Activated naive CD4-positive, alpha-beta T cell treated with anti-CD3 and anti-CD28 coated beads, Interleukin-2, amount 50 U/mL, for 16 hours (primary cell): ENCODE measurements around the gene H6PD.
A peak's percentile ranks its signal among the peaks of the same experiment; 100 is the strongest.

Experiments
- DNase-seq: peaks from one replicate; pipeline ENCODE4 v3.0.0-alpha.2; 2020

Gene H6PD

DNA sequence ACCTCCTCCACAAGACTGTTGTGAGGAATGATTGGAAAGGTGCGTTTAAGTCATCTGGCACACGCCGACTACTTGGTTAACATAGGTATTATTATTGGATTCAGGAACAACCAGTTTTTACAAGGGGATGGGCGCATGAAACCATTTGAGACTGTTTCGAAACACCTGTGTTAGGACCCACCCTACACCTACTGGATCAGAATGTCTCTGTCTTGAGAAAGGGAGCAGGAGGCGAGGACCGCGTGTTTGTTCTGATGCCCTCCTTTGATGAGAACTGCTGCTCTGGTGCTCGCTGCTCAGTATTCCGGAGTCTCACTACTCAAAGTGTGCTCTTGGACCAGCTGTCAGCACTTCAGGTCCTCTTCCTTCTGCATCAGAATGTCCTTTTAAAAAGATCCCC is 7.3 kb downstream of the H6PD start:
- DNase-seq = no peak

GRCh38 chr1:9242338-9242969 is 7.9 kb downstream of the H6PD start:
- DNase-seq = no peak

GRCh38 chr1:9243066-9243739 is 8.6 kb downstream of the H6PD start:
- DNase-seq = no peak

DNA sequence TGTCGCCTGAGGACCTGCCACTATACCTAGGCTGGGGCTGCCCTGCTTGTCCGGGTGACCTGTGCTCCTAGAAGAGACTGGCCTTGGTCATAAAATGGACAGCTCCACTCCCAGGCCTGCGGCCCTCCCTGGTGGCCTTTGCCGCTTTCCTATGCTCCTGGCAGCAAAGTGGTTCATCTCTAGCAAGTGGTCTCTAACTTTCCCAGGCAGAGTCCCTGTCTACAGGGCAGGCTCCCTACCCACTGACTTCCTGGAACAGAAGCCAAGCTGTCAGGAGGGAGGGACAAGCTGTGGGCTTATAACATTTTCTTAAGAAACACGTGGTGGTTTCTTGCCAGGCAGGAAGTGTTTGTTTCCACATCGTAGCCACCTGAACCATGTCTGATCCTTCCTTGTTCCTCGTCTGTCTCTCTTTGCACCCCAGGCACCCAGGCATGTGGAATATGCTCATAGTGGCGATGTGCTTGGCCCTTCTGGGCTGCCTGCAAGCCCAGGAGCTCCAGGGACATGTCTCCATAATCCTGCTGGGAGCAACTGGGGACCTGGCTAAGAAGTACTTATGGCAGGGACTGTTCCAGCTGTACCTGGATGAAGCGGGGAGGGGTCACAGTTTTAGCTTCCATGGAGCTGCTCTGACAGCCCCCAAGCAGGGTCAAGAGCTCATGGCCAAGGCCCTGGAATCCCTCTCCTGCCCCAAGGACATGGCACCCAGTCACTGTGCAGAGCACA is 10.1 kb downstream of the H6PD start:
- DNase-seq = no peak

- no peak for DNase-seq
Measured at GRCh38 chr1:9245230-9245619, 10.7 kb downstream of the H6PD start.

DNA sequence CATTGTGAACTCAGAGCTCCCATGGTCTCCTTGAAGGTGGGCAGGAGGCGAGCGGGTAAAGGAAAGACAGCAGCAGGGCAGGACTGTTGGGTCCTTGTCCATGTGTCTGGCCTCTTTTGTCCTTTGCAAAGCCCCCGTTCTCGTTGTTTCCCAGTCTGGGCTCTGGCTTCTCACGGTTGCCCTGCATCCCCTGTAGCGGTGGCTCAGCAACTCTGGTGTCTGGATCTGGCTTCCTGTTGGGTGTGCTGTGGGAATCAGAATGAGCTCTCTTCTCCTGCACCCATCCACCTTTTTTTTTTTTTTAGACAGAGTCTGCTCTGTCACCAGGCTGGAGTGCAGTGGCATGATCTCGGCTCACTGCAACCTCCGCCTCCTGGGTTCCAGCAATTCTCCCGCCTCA is 11.1 kb downstream of the H6PD start:
- DNase-seq = no peak

GRCh38 chr1:9246215-9246614 is 11.6 kb downstream of the H6PD start:
- no peak for DNase-seq

DNA sequence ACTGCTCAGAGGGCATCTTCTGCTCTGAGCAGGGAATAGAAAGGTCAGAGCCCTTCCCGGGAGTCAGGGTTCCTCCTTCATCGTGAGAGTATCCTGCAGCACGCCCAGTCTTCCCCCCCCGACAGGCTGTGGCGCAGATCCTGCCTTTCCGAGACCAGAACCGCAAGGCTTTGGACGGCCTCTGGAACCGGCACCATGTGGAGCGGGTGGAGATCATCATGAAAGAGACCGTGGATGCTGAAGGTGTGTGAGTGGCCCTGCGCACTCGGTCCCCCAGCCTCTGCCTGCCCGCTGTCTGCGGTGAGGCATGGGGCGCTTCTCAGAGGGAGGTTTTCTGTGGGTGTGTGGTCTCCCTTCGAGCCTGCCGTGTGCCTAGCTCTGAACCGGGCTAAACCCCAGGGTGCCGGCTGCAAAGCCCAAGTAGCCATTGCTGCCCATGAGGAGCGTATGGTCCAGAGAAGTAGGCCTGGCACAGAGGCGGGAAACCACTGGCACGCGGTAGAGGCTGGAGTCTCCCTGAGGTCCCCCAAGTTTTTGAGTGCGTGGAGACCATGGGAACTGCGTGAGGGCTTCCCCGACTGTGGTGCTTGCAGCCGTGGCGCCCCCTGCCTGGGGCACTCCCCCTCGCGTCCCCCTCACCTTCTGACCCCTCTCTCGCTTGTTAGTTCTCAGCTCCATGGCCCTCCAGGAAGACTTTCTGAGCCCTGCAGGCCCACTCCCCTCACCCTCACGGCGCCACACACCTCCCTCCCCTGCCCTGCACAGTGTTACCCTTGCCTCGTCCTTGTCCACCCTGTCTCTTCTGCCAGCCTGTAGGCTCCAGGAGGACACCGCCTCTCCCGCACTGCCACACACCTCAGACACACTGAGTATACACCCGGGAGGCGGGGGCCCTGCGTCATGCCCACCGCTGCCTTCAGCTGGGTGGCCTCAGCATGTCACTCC is 12.5 kb downstream of the H6PD start:
- no peak for DNase-seq

- no peak for DNase-seq
Measured at GRCh38 chr1:9247894-9248293, 13.3 kb downstream of the H6PD start.

DNA sequence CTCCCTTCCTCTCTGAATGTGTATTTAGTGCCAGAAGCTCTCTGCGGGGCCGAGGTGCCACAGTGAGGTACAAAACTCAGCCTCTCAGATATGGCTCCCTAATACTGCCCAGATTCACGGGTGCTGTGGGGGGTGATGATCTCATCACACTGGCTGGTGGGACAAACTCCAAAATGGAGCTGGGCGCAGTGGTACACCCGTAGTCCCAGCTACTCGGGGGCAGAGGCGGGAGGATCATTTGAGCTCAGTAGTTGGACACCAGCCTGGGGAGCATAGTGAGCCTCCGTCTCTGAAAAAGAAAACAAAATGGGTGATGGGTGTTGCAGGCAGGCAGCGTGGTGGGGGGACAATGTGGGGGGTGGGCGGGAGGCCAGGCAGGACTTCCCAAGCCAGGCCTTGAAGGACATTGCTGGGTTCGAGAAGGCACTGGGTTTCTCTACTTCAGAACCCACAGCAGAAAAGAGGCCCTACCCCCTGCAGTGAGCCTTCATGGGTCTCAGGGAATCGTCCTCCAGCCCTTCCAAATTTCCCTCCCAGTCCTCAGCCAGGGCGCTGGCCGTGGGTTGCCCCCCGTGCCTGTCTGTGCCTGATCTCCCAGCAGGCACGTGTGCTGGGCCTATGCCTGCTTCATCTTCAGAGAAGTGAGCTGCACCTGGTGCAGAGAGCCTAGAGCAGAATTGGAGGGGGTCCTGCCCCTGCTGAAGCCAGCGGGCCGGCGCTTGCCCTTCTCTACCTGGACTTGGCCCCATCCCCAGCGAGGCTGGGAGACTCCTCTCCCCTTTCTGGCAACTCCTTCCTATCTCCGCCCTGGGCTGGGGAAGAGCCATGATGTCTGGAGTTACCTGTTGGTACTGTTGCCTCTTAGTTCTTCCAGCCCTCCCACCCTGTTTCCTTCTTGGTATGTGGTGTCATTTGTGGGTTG is 14.0 kb downstream of the H6PD start:
- DNase-seq = no peak

DNA sequence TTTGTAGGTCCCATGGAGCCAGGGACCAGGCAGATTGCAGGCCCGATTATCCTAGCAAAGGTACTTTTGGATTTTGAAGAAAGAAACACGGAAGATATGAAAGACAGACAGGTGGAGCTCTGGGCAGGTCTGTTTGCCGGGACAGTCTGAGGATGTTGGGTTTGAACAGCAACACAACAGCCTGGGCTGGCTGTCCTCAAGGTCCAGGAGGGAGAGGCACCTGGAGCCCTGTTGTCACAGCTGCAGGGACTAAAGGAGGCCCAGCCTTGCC is 14.6 kb downstream of the H6PD start:
- DNase-seq = no peak

DNA sequence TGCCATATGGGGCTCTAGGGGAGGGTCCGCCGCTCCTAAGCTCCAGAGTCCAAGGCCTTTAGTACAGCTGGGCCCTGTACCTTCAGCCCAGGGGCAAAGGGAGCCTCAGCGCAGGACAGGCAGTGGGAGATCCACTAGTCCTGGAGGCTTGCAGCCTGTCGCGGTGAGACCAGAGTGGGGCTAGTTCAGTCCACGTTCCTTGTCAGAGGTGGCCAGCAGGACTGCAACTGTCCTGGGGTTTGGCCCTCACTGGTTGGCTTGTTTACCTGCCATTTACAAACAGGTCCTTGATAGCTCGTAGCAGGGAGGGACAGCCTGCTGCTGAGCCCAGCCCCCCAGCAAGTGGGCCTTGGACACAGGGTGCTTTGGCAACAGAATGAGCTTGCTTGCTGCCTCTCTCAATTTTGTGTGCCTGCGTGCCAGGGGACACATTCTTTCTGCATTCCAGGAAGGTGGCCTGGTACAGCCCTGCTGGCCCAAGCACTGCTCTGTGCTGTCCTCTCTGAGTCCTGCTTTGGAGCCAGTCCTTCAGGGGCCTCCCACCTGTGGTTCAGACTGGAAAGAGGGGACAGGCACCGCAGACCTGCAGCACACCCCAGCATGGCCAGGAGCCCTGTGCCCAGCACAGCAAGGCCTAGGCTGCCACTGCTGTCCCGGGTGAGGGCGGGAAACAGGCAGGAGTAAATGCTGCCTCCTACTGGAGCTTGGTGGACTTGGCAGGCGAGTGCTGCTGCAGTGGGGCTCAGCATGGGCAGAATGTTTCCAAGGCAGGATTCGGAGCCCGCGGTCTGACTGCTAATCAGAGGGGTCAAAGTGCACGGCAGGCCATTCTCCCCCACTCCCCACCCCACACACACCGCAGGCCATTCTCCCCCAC is 15.2 kb downstream of the H6PD start:
- peak; percentile 28 for DNase-seq

DNA sequence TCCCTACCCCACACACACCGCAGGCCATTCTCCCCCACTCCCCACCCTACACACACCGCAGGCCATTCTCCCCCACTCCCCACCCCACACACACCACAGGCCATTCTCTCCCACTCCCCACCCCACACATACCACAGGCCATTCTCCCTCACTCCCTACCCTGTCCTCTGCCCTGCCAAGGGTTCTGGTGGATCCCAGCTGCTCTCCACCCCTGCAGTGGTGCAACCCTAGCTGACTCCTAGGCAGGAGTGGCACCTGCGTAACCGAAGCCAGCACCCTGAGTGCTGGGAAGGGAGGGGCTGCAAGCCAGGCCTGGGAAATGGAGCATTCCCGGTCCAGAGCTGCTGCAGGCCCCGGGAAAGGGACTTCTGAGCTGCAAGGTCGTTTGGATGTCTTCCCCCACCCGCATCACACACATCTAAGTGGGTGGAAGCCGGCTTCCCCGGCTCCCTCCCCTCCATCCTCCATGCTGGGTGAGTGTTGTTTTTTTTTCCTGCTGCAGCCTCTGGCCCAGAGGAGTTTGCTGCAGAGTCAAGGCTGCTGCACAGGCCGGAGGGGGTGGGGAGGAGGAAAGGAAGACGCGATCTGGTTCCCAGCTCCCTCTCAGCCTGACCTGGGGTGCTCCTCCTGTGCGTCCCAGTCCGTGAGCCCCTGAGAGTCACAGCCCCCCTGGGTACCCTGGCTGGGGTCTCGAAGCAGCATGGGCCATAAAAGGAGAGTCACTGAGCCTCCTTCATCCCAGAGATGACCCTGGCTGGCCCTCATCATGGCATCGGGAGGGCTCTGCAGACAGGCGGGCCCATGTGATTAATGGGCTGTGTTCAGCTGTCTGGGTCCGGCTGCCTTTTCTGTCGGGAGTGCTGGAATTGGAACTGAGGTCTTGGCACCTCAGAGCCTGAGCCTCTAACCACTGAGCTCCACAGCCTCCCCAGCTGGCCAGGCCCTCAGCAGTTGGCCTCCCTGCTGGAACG is 16.1 kb downstream of the H6PD start:
- no peak for DNase-seq

DNA sequence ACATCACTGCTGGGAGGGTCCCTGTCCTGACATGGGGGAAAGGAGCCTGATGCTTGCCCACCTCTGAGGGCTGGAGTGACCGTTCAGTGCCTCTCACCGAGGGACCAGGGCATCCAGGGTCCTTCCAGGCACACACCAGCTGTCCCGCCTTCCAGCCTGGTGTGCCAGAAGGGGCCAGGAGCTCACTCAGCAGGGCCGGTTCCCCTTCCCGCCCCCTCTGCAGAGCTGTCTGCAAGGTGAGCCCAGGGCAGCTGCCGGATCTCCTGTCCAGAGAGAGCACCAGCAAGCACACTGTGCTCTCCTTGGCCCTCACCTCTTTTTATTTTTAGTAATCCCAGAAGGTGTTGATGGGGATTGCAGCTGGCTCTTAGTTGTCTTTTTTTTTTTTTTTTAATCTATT is 16.9 kb downstream of the H6PD start:
- DNase-seq = no peak

DNA sequence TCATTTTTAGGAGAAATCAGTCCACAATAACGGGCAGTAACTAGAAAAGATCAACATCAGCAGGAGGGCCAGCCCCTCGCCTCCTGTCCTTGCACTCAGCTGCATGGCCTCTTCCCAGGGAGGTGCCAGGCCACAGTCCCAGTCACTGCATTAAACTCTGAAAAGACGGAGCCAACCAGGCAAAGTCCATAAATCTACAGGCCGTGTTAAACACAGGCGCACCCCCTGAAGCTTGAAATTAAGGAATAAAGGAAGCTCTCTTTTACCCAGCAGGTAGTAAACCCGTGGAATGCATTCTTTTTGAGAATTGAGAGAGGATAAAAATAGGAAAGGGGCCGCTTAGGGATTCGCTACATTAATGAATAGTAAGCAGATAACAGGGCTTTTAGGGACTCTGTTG is 18.4 kb downstream of the H6PD start:
- no peak for DNase-seq

- no peak for DNase-seq
Measured at GRCh38 chr1:9253453-9254105, 19.0 kb downstream of the H6PD start.

- DNase-seq = no peak
Measured at GRCh38 chr1:9256332-9256731, 21.8 kb downstream of the H6PD start.

- DNase-seq = no peak
Measured at GRCh38 chr1:9257851-9258250, 23.3 kb downstream of the H6PD start.

GRCh38 chr1:9258629-9259028 is 24.1 kb downstream of the H6PD start:
- DNase-seq = no peak
